Measurements from ENCODE around the gene MAL. TPM values are rescaled to one million over a fixed set of nuclear protein-coding genes. Genes with fewer than 3 reads are reported as not detected.

The MAL gene
- total and polyA plus RNA-seq, 2 of the 13 experiments (the other 11 are each of a cell fraction or from before 2014, with no cell fraction given) = not detected

DNA sequence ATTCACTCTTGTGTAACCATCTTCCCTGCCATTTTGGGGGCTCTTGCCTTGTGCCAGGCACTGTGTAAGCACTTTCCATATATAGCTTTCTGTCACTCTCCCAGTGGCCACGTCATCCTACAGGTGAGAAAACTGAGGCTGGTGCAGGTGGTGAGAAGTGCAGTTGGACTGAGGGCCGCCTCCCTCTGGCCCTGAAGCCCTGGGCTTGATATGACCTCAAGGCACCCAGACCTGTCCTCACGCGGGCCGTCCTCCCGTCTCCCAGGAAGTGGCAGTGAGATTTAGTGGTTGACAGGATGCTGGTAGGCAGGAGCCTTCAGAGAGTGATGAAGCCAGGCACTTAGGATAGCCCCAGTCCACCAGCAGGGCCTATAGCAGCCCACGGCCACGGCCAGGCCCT is 30.5 kb downstream of the MAL start:
- 3% methylated on average over 2 of the region's 8 CpGs for WGBS (ENCODE audit: low lambda C conversion rate)
- Histone ChIP-seq H3K9me3 (ENCODE audit: low read length) (no peaks in the 10 kb centered on the region), H3K4me1 (ENCODE audit: insufficient read depth, low read length) (peaks cover 62% of the 10 kb centered on the region), H4K20me1 (ENCODE audit: insufficient read depth, low read length) (no peaks in the 10 kb centered on the region), H3K4me2 (ENCODE audit: low read depth, low read length) (peak overlapping the region; percentile 85), H3K9ac (ENCODE audit: insufficient read depth, low read depth, low read length) (no peak overlapping the region), H2AFZ (ENCODE audit: low read length) (no peak overlapping the region), H3K4me3 (replicated peaks in 1 of 3; ENCODE audit: insufficient read depth in 1 of 3, low read depth in 2 of 3, low read length in 3 of 3) (peak overlapping the region in 1 of 3 experiments; percentile 61; a peak in 2 of 6 replicates), H3K27me3 (ENCODE audit: control insufficient read depth in 1 of 2, insufficient read depth in 2 of 2, low read length in 2 of 2) (peaks cover 10 to 57% of the 10 kb centered on the region in 2 experiments), H3K79me2 (ENCODE audit: insufficient read depth, low read length) (no peaks in the 10 kb centered on the region), H3K27ac (ENCODE audit: extremely low read length, insufficient read depth, low read length) (no peak overlapping the region), H3K36me3 (replicated peaks in 1 of 2; ENCODE audit: control insufficient read depth in 1 of 2, insufficient read depth in 2 of 2, low read length in 2 of 2) (no peaks in the 10 kb centered on the region)
- in situ Hi-C loops (cut with HindIII; ENCODE audit: extremely low pct_ligation_motif_present, low pct_unique_long_range_greater_than_20kb) (no loop called here), intact Hi-C loops (cut with micrococcal nuclease; ENCODE audit: unreplicated experiment) (no loop called here)
- POLR2A ChIA-PET = no interaction called here
- TF ChIP-seq ZBTB38 (CRISPR knock-in tag; IDR thresholded peaks at IDR 0.05) (no peak), CREB1 (IDR thresholded peaks at IDR 0.05) (peak; percentile 57; the same call in 1 of the 2 replicates), CREB1 (CRISPR knock-in tag; IDR thresholded peaks at IDR 0.05) (no peak), NRL (CRISPR knock-in tag; IDR thresholded peaks at IDR 0.05; ENCODE audit: borderline replicate concordance) (0 out of 2 replicates have a peak, but pooled peaks have one; percentile 68)
- TF ChIP-seq, protein P1, sequence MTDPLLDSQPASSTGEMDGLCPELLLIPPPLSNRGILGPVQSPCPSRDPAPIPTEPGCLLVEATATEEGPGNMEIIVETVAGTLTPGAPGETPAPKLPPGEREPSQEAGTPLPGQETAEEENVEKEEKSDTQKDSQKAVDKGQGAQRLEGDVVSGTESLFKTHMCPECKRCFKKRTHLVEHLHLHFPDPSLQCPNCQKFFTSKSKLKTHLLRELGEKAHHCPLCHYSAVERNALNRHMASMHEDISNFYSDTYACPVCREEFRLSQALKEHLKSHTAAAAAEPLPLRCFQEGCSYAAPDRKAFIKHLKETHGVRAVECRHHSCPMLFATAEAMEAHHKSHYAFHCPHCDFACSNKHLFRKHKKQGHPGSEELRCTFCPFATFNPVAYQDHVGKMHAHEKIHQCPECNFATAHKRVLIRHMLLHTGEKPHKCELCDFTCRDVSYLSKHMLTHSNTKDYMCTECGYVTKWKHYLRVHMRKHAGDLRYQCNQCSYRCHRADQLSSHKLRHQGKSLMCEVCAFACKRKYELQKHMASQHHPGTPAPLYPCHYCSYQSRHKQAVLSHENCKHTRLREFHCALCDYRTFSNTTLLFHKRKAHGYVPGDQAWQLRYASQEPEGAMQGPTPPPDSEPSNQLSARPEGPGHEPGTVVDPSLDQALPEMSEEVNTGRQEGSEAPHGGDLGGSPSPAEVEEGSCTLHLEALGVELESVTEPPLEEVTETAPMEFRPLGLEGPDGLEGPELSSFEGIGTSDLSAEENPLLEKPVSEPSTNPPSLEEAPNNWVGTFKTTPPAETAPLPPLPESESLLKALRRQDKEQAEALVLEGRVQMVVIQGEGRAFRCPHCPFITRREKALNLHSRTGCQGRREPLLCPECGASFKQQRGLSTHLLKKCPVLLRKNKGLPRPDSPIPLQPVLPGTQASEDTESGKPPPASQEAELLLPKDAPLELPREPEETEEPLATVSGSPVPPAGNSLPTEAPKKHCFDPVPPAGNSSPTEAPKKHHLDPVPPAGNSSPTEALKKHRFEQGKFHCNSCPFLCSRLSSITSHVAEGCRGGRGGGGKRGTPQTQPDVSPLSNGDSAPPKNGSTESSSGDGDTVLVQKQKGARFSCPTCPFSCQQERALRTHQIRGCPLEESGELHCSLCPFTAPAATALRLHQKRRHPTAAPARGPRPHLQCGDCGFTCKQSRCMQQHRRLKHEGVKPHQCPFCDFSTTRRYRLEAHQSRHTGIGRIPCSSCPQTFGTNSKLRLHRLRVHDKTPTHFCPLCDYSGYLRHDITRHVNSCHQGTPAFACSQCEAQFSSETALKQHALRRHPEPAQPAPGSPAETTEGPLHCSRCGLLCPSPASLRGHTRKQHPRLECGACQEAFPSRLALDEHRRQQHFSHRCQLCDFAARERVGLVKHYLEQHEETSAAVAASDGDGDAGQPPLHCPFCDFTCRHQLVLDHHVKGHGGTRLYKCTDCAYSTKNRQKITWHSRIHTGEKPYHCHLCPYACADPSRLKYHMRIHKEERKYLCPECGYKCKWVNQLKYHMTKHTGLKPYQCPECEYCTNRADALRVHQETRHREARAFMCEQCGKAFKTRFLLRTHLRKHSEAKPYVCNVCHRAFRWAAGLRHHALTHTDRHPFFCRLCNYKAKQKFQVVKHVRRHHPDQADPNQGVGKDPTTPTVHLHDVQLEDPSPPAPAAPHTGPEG (CRISPR knock-in tag; IDR thresholded peaks at IDR 0.05) = 0 out of 2 replicates have a peak, but pooled peaks have one; percentile 9
- ATAC-seq = peak; percentile 10
- DNase-seq (ENCODE audit: low spot score) = no peak
- no TSS peak for BruUV-seq (replicated peaks)
- CTCF ChIA-PET (ENCODE audit: low intra/inter-chr PET ratio, low total read pairs) = no interaction called here
- FAIRE-seq = no peak

Data from HepG2 (cell line).